ENCODE data around the gene GRIA3.

DNA sequence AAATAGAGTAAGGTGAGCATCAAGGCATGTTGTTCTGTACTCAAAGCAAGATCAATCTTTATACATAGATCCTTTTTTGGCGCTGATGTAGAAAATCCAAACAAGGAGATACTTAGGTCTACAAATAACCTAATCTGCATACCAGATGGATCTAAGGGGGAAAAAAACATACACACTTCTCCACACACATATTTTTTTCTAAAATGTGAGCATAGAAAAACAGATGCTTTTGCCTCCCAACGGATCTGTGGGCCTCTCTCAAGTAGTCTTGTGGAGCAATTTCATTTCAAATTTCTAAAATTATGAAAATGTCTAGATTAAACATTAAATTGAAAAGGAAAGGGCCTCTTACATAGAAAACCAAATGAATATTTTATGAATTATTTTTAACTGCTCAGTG lies 166.1 kb downstream of the GRIA3 start:
- TF ChIP-seq CTCF (conservative IDR thresholded peaks at IDR 0.05) (no peak), ZFX (IDR thresholded peaks at IDR 0.05) (no peak)
